ENCODE measurements around the gene KLHL3. TPM values are rescaled to one million over a fixed set of nuclear protein-coding genes. Genes with fewer than 3 reads are reported as not detected.

KLHL3 gene
- total RNA-seq, 1 experiment from 2014 or later: 2.9 TPM

DNA sequence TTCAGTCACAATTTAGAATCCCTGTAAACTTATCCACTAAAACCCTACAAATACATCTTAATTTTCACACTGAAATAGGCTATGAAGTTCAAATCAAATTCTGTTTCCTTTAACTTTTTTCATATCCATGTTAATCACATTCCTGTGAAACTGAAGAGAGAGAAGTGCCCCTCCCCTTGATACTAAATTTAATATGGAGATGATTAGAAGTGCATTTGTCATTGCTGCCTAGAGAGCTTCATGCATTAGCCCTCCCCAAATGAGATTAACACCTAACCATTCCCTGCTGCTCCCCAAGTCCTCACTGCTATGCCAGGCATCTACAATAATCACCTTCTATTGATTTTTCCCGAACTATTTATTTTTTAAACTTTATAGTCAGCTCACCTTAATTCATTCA, 151.6 kb downstream of the KLHL3 start:
- ChIA-PET POLR2A (ENCODE audit: unreplicated experiment) (no interaction called here), CTCF (no interaction called here)
- Histone ChIP-seq H3K36me3 (ENCODE audit: low read depth, low read length) (no peaks in the 10 kb centered on the region), H3K4me3 (ENCODE audit: low read length) (no peak overlapping the region), H3K9me2 (replicated peaks; ENCODE audit: low read length) (no peaks in the 10 kb centered on the region), H3K27me3 (ENCODE audit: low read length) (no peaks in the 10 kb centered on the region), H3K9ac (ENCODE audit: low read length) (no peak overlapping the region), H3K4me2 (ENCODE audit: low read length) (no peak overlapping the region), H3F3A (ENCODE audit: low read length, unreplicated experiment) (no peaks in the 10 kb centered on the region), H3K27ac (ENCODE audit: low read length) (no peak overlapping the region), H3K79me2 (ENCODE audit: low read length) (no peaks in the 10 kb centered on the region), H4K20me1 (ENCODE audit: low read length) (no peaks in the 10 kb centered on the region), H3K9me3 (ENCODE audit: low read length) (0 out of 2 replicates have a peak, but pooled peaks cover 4% of the 10 kb centered on the region), H2AFZ (ENCODE audit: low read length) (no peak overlapping the region), H3K4me1 (ENCODE audit: insufficient read depth, low read length) (no peaks in the 10 kb centered on the region)
- no peak for TF ChIP-seq EZH2phosphoT487 (IDR thresholded peaks at IDR 0.05; ENCODE audit: borderline replicate concordance, low read length)
- TF ChIP-seq, protein P1, sequence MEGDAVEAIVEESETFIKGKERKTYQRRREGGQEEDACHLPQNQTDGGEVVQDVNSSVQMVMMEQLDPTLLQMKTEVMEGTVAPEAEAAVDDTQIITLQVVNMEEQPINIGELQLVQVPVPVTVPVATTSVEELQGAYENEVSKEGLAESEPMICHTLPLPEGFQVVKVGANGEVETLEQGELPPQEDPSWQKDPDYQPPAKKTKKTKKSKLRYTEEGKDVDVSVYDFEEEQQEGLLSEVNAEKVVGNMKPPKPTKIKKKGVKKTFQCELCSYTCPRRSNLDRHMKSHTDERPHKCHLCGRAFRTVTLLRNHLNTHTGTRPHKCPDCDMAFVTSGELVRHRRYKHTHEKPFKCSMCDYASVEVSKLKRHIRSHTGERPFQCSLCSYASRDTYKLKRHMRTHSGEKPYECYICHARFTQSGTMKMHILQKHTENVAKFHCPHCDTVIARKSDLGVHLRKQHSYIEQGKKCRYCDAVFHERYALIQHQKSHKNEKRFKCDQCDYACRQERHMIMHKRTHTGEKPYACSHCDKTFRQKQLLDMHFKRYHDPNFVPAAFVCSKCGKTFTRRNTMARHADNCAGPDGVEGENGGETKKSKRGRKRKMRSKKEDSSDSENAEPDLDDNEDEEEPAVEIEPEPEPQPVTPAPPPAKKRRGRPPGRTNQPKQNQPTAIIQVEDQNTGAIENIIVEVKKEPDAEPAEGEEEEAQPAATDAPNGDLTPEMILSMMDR (conservative IDR thresholded peaks at IDR 0.05; ENCODE audit: low read depth, low read length): no peak
- no peak for TF ChIP-seq EZH2 (IDR thresholded peaks at IDR 0.05; ENCODE audit: low read length, unreplicated experiment)
- intact Hi-C loops (cut with micrococcal nuclease): no loop called here
- DNase-seq (no peak), ATAC-seq (no peak)
- BruUV-seq (replicated peaks): no TSS peak

DNA sequence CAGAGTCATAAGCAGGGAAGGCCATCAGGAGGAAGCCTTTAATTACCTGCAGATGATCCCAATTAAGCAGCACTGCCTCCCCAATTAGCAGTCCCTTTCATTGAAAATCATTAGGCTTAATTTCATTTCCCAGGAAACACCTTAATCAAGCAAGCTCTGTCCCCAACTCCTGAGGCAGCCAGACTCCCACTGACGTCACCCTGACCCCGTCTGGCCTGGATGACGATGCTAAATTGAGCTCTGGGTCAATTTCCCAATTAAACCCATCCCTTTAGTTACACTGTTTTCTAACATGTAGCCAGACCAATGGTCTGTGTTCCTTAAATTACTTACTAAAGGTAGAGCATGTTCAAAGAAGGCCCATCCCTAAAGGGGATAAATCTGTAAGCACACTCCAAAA, 152.8 kb downstream of the KLHL3 start:
- 0 out of 2 replicates have a peak, but pooled peaks cover 4% of the 10 kb centered on the region for H3K9me3 ChIP-seq (ENCODE audit: low read length)
- no peak for ATAC-seq

DNA sequence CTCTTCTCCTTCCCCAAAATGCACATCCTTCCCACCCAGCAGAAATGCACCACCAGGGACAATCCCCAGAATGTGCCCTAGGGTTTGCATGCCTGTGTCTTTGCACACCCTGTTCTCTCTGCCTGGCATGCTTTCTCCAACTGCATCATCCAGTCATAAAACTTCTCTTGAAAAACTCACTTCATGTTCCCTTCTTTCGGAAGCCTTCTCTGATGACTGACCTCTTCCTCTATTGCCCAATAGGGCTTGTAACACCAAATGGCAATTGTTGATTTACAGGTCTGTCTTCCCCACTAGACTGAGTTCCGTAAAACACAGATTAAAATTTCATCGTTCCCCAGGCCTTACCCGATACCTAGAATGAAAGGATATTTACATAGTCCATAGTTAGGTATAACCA, 153.7 kb downstream of the KLHL3 start:
- ChIA-PET CTCF (no interaction called here), POLR2A (ENCODE audit: unreplicated experiment) (no interaction called here)
- H3K9me2 ChIP-seq (replicated peaks; ENCODE audit: low read length): no peaks in the 10 kb centered on the region
- no peak overlapping the region for H3K4me3 ChIP-seq (ENCODE audit: low read length)
- BruUV-seq (replicated peaks): no TSS peak
- H4K20me1 ChIP-seq (ENCODE audit: low read length): no peaks in the 10 kb centered on the region
- H3K79me2 ChIP-seq (ENCODE audit: low read length): no peaks in the 10 kb centered on the region
- H3K9me3 ChIP-seq (ENCODE audit: low read length): 0 out of 2 replicates have a peak, but pooled peaks cover 4% of the 10 kb centered on the region
- H3K27me3 ChIP-seq (ENCODE audit: low read length): no peaks in the 10 kb centered on the region
- TF ChIP-seq EZH2phosphoT487 (IDR thresholded peaks at IDR 0.05; ENCODE audit: borderline replicate concordance, low read length) (no peak), EZH2 (IDR thresholded peaks at IDR 0.05; ENCODE audit: low read length, unreplicated experiment) (no peak)
- TF ChIP-seq, protein P1 (conservative IDR thresholded peaks at IDR 0.05; ENCODE audit: low read depth, low read length): no peak
- H3K36me3 ChIP-seq (ENCODE audit: low read depth, low read length): no peaks in the 10 kb centered on the region
- no peak overlapping the region for H3K4me2 ChIP-seq (ENCODE audit: low read length)
- DNase-seq (no peak), ATAC-seq (no peak)
- no peak overlapping the region for H3K9ac ChIP-seq (ENCODE audit: low read length)
- no peaks in the 10 kb centered on the region for H3K4me1 ChIP-seq (ENCODE audit: insufficient read depth, low read length)
- H3K27ac ChIP-seq (ENCODE audit: low read length): no peak overlapping the region
- H2AFZ ChIP-seq (ENCODE audit: low read length): no peak overlapping the region
- intact Hi-C loops (cut with micrococcal nuclease): no loop called here
- H3F3A ChIP-seq (ENCODE audit: low read length, unreplicated experiment): no peaks in the 10 kb centered on the region

More for the DNA sequence above, 152.8 kb downstream of the KLHL3 start:
- no peak for DNase-seq
- no peaks in the 10 kb centered on the region for H3K79me2 ChIP-seq (ENCODE audit: low read length)
- H3K4me3 ChIP-seq (ENCODE audit: low read length): no peak overlapping the region
- H3K9me2 ChIP-seq (replicated peaks; ENCODE audit: low read length): no peaks in the 10 kb centered on the region
- no peaks in the 10 kb centered on the region for H3K36me3 ChIP-seq (ENCODE audit: low read depth, low read length)
- BruUV-seq (replicated peaks): no TSS peak
- intact Hi-C loops (cut with micrococcal nuclease): no loop called here
- H2AFZ ChIP-seq (ENCODE audit: low read length): no peak overlapping the region
- TF ChIP-seq, protein P1 (conservative IDR thresholded peaks at IDR 0.05; ENCODE audit: low read depth, low read length): no peak
- TF ChIP-seq EZH2 (IDR thresholded peaks at IDR 0.05; ENCODE audit: low read length, unreplicated experiment): no peak
- no peak for TF ChIP-seq EZH2phosphoT487 (IDR thresholded peaks at IDR 0.05; ENCODE audit: borderline replicate concordance, low read length)
- H3K4me1 ChIP-seq (ENCODE audit: insufficient read depth, low read length): no peaks in the 10 kb centered on the region
- ChIA-PET POLR2A (ENCODE audit: unreplicated experiment) (no interaction called here), CTCF (no interaction called here)
- H4K20me1 ChIP-seq (ENCODE audit: low read length): no peaks in the 10 kb centered on the region
- H3K4me2 ChIP-seq (ENCODE audit: low read length): no peak overlapping the region
- no peak overlapping the region for H3K9ac ChIP-seq (ENCODE audit: low read length)
- no peaks in the 10 kb centered on the region for H3K27me3 ChIP-seq (ENCODE audit: low read length)
- H3F3A ChIP-seq (ENCODE audit: low read length, unreplicated experiment): no peaks in the 10 kb centered on the region
- H3K27ac ChIP-seq (ENCODE audit: low read length): no peak overlapping the region

All from PC-3 (cell line).